HCT116 (cell line): Measurements from ENCODE around the gene RPLP2. TPM values are rescaled to one million over a fixed set of nuclear protein-coding genes. Genes with fewer than 3 reads are reported as not detected.

Source experiments
- ATAC-seq: fragments of 200-7000 bp; cut with Tn5 transposase; 2 replicates; pipeline ENCODE4 v1.9.1; 2020; ENCODE audit warnings: mild to moderate bottlenecking, moderate library complexity
- BruUV-seq: library from RNA; stranded (reverse); fragments of 400-500 nt; replicated peaks from 2 replicates; lab custom pipeline; 2021; lab: Mats Ljungman, UMichigan
- CTCF ChIA-PET: fragments of 300-600 bp; sonication (Branson Sonifier 250); formaldehyde crosslinking; loops from one replicate; lab custom pipeline; 2021; ENCODE audit warnings: antibody characterized with exemption; lab: Charles Lee
- POLR2A ChIA-PET: fragments of 300-600, 350-600 bp; sonication (Branson Sonifier 250); formaldehyde crosslinking; loops from one replicate; lab custom pipeline; 2021; ENCODE audit warnings: antibody characterized with exemption; lab: Charles Lee
- RAD21 ChIA-PET, 2 experiments: fragments of 300-600 bp; sonication (Branson Sonifier 250); formaldehyde crosslinking; loops; one replicate each; lab custom pipeline; 2023; ENCODE audit warnings: low total read pairs in 2 of 2; ENCODE audit not compliant: uncharacterized antibody in 2 of 2, unreplicated experiment in 2 of 2, low non-redundant PET in 1 of 2; lab: Charles Lee
- DNase-seq: peaks from one replicate; pipeline ENCODE4 v3.0.0-alpha.2; 2010; ENCODE audit warnings: low read depth, low spot score
- H2AFZ ChIP-seq: fragments of 200-600 bp; shearing (Covaris generic), sonication (generic); 2 replicates; pipeline ENCODE4 v1.6.1; 2017; ENCODE audit warnings: low read depth, mixed run types, mixed read lengths, antibody characterized with exemption, low read length; ENCODE audit not compliant: poor library complexity, severe bottlenecking
- H3K27ac ChIP-seq: 2 replicates; pipeline ENCODE4 v1.5.1; 2012; ENCODE audit warnings: low read depth, low read length
- H3K27me3 ChIP-seq: fragments of 200-600 bp; sonication (generic); 2 replicates; pipeline ENCODE4 v1.6.1; 2016; ENCODE audit warnings: mixed run types, low read length, mixed read lengths; ENCODE audit not compliant: insufficient read depth
- H3K36me3 ChIP-seq, 2 experiments: fragments of 200-500 bp in 1 of 2; fragments of 200-600 bp in 1 of 2; sonication (Bioruptor generic) in 1 of 2; sonication (generic) in 1 of 2; 2 replicates each; pipeline versions ENCODE4 v1.5.1 to v1.6.1; 2014 to 2016; ENCODE audit warnings: low read length in 2 of 2, inconsistent platforms in 1 of 2, mixed read lengths in 1 of 2, mixed run types in 1 of 2; ENCODE audit not compliant: insufficient read depth in 2 of 2, control insufficient read depth in 1 of 2
- H3K4me1 ChIP-seq, 2 experiments: fragments of 200-600 bp in 1 of 2; sonication (generic) in 1 of 2; 2 replicates each; pipeline versions ENCODE4 v1.5.1 to v1.6.1; 2012 to 2017; ENCODE audit warnings: low read length in 2 of 2, inconsistent platforms in 1 of 2, mild to moderate bottlenecking in 1 of 2, mixed read lengths in 1 of 2, mixed run types in 1 of 2, moderate library complexity in 1 of 2; ENCODE audit not compliant: insufficient read depth in 2 of 2, control insufficient read depth in 1 of 2
- H3K4me2 ChIP-seq: fragments of 200-600 bp; sonication (generic); 2 replicates; pipeline ENCODE4 v1.6.1; 2017; ENCODE audit warnings: mixed run types, low read length, mixed read lengths
- H3K4me3 ChIP-seq, 2 experiments: fragments of 200-600 bp in 1 of 2; sonication (generic) in 1 of 2; replicated peaks in 1 of 2; 2 replicates each; pipeline ENCODE4 v1.5.1; 2011 to 2016; ENCODE audit warnings: low read length in 2 of 2, control low read depth in 1 of 2, low read depth in 1 of 2, mild to moderate bottlenecking in 1 of 2, mixed read lengths in 1 of 2, mixed run types in 1 of 2
- H3K79me2 ChIP-seq: fragments of 200-600 bp; sonication (generic); 2 replicates; pipeline ENCODE4 v1.6.1; 2017; ENCODE audit warnings: mild to moderate bottlenecking, mixed run types, low read length, moderate library complexity, mixed read lengths; ENCODE audit not compliant: insufficient read depth
- H3K9ac ChIP-seq: fragments of 200-600 bp; sonication (generic); 2 replicates; pipeline ENCODE4 v1.6.1; 2016; ENCODE audit warnings: low read length, mixed read lengths
- H3K9me2 ChIP-seq: fragments of 200-600 bp; sonication (generic), shearing (Covaris generic); 2 replicates; pipeline ENCODE4 v1.6.1; 2017; ENCODE audit warnings: mixed run types, mild to moderate bottlenecking, moderate library complexity; ENCODE audit not compliant: insufficient read depth
- H3K9me3 ChIP-seq, 2 experiments: fragments of 200-500 bp in 1 of 2; fragments of 200-600 bp in 1 of 2; sonication (Bioruptor generic) in 1 of 2; sonication (generic) in 1 of 2; 2 replicates each; pipeline ENCODE4 v1.6.1; 2014 to 2017; ENCODE audit warnings: low read length in 2 of 2, mixed read lengths in 2 of 2, inconsistent platforms in 1 of 2, low read depth in 1 of 2, mild to moderate bottlenecking in 1 of 2, mixed run types in 1 of 2, moderate library complexity in 1 of 2; ENCODE audit not compliant: control insufficient read depth in 1 of 2, insufficient read depth in 1 of 2
- H4K20me1 ChIP-seq: fragments of 200-600 bp; sonication (generic), shearing (Covaris generic); 2 replicates; pipeline ENCODE4 v1.6.1; 2017; ENCODE audit warnings: mixed run types, mild to moderate bottlenecking, moderate library complexity; ENCODE audit not compliant: insufficient read depth
- POLR2AphosphoS5 ChIP-seq: IDR thresholded peaks from 2 replicates; pipeline ENCODE4 v1.6.1; 2011; ENCODE audit warnings: mild to moderate bottlenecking, low read depth, low read length, moderate library complexity
- SRF ChIP-seq: IDR thresholded peaks from 2 replicates; pipeline ENCODE4 v1.6.1; 2012; ENCODE audit warnings: low read depth
- intact Hi-C: fragments of 100-400 bp; cut with micrococcal nuclease; formaldehyde crosslinking; loops from 2 replicates; pipeline ENCODE4 v1.10.0; 2022
- total RNA-seq: library from RNA; stranded (reverse); gene quantifications from one replicate; pipeline ENCODE4 v1.2.1, GENCODE V29; 2021; ENCODE audit not compliant: unreplicated experiment
- TF ChIP-seq, protein P1 (sequence below): IDR thresholded peaks from 2 replicates; pipeline ENCODE4 v1.6.1; 2012; ENCODE audit warnings: low read depth
- TF ChIP-seq, protein P2 (sequence below), 3 experiments: fragments of 200-600 bp in 1 of 3; sonication (generic) in 1 of 3; IDR thresholded peaks in 2 of 3; conservative IDR thresholded peaks in 1 of 3; 2 replicates each; pipeline ENCODE4 v1.5.1; 2012 to 2017; ENCODE audit warnings: low read depth in 2 of 3, low read length in 2 of 3, antibody characterized with exemption in 1 of 3, borderline replicate concordance in 1 of 3, control low read depth in 1 of 3, mild to moderate bottlenecking in 1 of 3, mixed read lengths in 1 of 3, mixed run types in 1 of 3, moderate library complexity in 1 of 3; ENCODE audit not compliant: insufficient read depth in 1 of 3

RPLP2 gene
- total RNA-seq, 1 experiment from 2014 or later = 3,615 TPM

DNA sequence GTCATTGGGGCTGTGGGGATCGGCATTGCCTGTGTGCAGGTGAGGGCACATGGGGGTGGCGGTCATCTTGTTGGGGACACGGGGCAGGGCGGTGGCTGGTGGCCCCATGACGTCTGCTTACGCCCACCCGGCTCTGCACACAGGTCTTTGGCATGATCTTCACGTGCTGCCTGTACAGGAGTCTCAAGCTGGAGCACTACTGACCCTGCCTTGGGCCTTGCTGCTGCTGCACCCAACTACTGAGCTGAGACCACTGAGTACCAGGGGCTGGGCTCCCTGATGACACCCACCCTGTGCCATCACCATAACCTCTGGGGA lies 28.2 kb downstream of the RPLP2 start (continued):
- TF ChIP-seq, protein P1, sequence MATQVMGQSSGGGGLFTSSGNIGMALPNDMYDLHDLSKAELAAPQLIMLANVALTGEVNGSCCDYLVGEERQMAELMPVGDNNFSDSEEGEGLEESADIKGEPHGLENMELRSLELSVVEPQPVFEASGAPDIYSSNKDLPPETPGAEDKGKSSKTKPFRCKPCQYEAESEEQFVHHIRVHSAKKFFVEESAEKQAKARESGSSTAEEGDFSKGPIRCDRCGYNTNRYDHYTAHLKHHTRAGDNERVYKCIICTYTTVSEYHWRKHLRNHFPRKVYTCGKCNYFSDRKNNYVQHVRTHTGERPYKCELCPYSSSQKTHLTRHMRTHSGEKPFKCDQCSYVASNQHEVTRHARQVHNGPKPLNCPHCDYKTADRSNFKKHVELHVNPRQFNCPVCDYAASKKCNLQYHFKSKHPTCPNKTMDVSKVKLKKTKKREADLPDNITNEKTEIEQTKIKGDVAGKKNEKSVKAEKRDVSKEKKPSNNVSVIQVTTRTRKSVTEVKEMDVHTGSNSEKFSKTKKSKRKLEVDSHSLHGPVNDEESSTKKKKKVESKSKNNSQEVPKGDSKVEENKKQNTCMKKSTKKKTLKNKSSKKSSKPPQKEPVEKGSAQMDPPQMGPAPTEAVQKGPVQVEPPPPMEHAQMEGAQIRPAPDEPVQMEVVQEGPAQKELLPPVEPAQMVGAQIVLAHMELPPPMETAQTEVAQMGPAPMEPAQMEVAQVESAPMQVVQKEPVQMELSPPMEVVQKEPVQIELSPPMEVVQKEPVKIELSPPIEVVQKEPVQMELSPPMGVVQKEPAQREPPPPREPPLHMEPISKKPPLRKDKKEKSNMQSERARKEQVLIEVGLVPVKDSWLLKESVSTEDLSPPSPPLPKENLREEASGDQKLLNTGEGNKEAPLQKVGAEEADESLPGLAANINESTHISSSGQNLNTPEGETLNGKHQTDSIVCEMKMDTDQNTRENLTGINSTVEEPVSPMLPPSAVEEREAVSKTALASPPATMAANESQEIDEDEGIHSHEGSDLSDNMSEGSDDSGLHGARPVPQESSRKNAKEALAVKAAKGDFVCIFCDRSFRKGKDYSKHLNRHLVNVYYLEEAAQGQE = no peak

DNA sequence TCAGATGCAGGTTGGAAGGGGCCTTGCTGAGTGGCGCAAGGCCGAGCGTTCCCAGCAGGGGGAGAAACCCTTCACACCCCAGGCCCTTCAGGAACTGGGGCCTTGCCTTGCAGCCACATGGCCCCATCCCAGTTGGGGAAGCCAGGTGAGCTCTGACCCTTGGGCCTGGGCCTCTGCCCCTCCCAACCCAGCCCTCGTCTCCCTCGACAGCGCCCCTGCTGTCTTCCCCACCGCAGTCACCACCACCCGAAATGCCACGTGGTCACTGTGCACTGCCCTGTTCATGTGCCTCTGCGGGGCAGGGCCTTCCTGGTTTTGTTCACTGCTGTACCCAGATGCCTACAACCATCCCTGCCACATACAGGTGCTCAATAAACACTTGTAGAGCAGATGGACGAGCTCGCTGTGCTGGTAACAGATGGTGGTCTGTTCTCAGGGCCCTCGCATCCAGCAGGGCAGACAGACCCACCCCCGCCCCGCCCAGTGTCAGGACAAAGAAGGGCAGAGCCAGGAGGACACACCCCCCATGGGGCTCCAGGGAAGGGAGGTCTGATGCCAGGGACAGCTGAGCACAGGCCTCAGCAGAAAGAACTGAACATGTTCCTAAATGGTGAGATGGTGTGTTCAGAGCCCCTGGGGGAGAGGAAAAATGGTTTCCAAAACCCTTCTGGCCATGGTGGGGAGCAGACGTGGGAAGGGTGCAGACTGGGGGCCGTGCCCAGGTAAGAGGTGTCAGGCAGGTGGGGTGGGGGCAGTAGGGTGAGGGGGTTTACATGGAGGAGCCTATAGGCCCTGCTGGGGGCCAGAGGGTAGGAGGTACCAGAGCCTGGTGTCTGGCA lies 28.9 kb downstream of the RPLP2 start:
- BruUV-seq = no TSS peak
- RAD21 ChIA-PET = no interaction called here
- Histone ChIP-seq H3K9ac (peak overlapping the region; percentile 42), H3K79me2 (peaks cover 83% of the 10 kb centered on the region), H3K27ac (peak overlapping the region; percentile 97), H2AFZ (no peak overlapping the region), H3K4me2 (peak overlapping the region; percentile 92), H3K9me3 (no peaks in the 10 kb centered on the region), H4K20me1 (peaks cover 23% of the 10 kb centered on the region; the same call in 1 of the 2 replicates), H3K9me2 (no peaks in the 10 kb centered on the region), H3K4me3 (no peak overlapping the region), H3K4me1 (peaks cover 34 to 73% of the 10 kb centered on the region in 2 experiments), H3K36me3 (peaks cover 3 to 44% of the 10 kb centered on the region in 2 experiments; a peak in 3 of 4 replicates), H3K27me3 (no peaks in the 10 kb centered on the region)
- TF ChIP-seq SRF (no peak), POLR2AphosphoS5 (peak; percentile 17)
- TF ChIP-seq, protein P2, sequence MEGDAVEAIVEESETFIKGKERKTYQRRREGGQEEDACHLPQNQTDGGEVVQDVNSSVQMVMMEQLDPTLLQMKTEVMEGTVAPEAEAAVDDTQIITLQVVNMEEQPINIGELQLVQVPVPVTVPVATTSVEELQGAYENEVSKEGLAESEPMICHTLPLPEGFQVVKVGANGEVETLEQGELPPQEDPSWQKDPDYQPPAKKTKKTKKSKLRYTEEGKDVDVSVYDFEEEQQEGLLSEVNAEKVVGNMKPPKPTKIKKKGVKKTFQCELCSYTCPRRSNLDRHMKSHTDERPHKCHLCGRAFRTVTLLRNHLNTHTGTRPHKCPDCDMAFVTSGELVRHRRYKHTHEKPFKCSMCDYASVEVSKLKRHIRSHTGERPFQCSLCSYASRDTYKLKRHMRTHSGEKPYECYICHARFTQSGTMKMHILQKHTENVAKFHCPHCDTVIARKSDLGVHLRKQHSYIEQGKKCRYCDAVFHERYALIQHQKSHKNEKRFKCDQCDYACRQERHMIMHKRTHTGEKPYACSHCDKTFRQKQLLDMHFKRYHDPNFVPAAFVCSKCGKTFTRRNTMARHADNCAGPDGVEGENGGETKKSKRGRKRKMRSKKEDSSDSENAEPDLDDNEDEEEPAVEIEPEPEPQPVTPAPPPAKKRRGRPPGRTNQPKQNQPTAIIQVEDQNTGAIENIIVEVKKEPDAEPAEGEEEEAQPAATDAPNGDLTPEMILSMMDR (IDR thresholded peaks at IDR 0.05 in 2 of 3, conservative IDR thresholded peaks at IDR 0.05 in 1 of 3; ENCODE audit: borderline replicate concordance in 1 of 3, insufficient read depth in 1 of 3, low read depth in 2 of 3, low read length in 2 of 3) = peak in 2 of 3 experiments; percentile 48 to 58; a peak in 3 of 6 replicates
- POLR2A ChIA-PET = interaction anchor here (0.6 to 1.2 kb wide), 3 partner anchors 17 to 43 kb away, joined by 3 to 6 read pairs (median 4); no protein-coding TSS in a partner anchor
- peak; percentile 41 for ATAC-seq
- CTCF ChIA-PET = interaction anchor here (1.0 kb wide), 1 partner anchor 29 kb away, joined by 7 read pairs; the partner anchor contains the start of gene RPLP2
- intact Hi-C loops = no loop called here
- no peak for DNase-seq
